PC-9 (cell line): ENCODE measurements around the gene PIK3CB. TPM values are rescaled to one million over a fixed set of nuclear protein-coding genes. Genes with fewer than 3 reads are reported as not detected.

Source experiments
- BruUV-seq: library from RNA; stranded (reverse); fragments of 400-500 nt; replicated peaks from 2 replicates; lab custom pipeline; 2021; lab: Mats Ljungman, UMichigan
- CTCF ChIA-PET: fragments of 300-600 bp; sonication (Branson Sonifier 250); formaldehyde crosslinking; loops from one replicate; lab custom pipeline; 2022; ENCODE audit warnings: antibody characterized with exemption; lab: Charles Lee
- POLR2A ChIA-PET: fragments of 300-600 bp; sonication (Branson Sonifier 250); formaldehyde crosslinking; loops from one replicate; lab custom pipeline; 2022; ENCODE audit warnings: antibody characterized with exemption; ENCODE audit not compliant: unreplicated experiment; lab: Charles Lee
- DNase-seq, 2 experiments: peaks; one replicate each; pipeline versions ENCODE4 v3.0.0 to v3.0.0-alpha.2; 2015 to 2022; ENCODE audit warnings: mixed read lengths in 1 of 2
- H2AFZ ChIP-seq: fragments of 200-600 bp; sonication (generic); 2 replicates; pipeline ENCODE4 v1.8.1; 2017; ENCODE audit warnings: antibody characterized with exemption
- H3F3A ChIP-seq: fragments of 200-600 bp; sonication (generic); 2 replicates; pipeline ENCODE4 v1.8.1; 2017; ENCODE audit warnings: antibody characterized with exemption, mild to moderate bottlenecking, low read depth; ENCODE audit not compliant: insufficient read depth
- H3K27ac ChIP-seq: fragments of 200-600 bp; sonication (generic); 2 replicates; pipeline ENCODE4 v1.6.1; 2016; ENCODE audit warnings: mixed run types
- H3K27me3 ChIP-seq: fragments of 200-600 bp; sonication (generic); 2 replicates; pipeline ENCODE4 v1.6.1; 2016; ENCODE audit warnings: low read depth, mixed run types; ENCODE audit not compliant: insufficient read depth
- H3K36me3 ChIP-seq: fragments of 200-600 bp; sonication (generic); 2 replicates; pipeline ENCODE4 v1.6.1; 2016; ENCODE audit warnings: low read depth, mixed run types
- H3K4me1 ChIP-seq: fragments of 200-600 bp; sonication (generic); replicated peaks from 2 replicates; pipeline ENCODE4 v1.6.1; 2016; ENCODE audit warnings: mixed run types; ENCODE audit not compliant: insufficient read depth
- H3K4me2 ChIP-seq: fragments of 200-600 bp; sonication (generic); 2 replicates; pipeline ENCODE4 v1.6.1; 2017; ENCODE audit warnings: mixed run types
- H3K4me3 ChIP-seq: fragments of 200-600 bp; sonication (generic); 2 replicates; pipeline ENCODE4 v1.6.1; 2016; ENCODE audit warnings: mixed run types
- H3K79me2 ChIP-seq: fragments of 200-600 bp; sonication (generic); 2 replicates; pipeline ENCODE4 v1.6.1; 2017; ENCODE audit warnings: low read depth, mixed run types
- H3K9me2 ChIP-seq: fragments of 200-600 bp; sonication (generic); 2 replicates; pipeline ENCODE4 v1.8.1; 2017; ENCODE audit warnings: mild to moderate bottlenecking; ENCODE audit not compliant: insufficient read depth
- H3K9me3 ChIP-seq: fragments of 200-600 bp; sonication (generic); 2 replicates; pipeline ENCODE4 v1.8.1; 2016; ENCODE audit warnings: low read depth; ENCODE audit not compliant: insufficient read depth
- H4K20me1 ChIP-seq: fragments of 200-600 bp; sonication (generic); 2 replicates; pipeline ENCODE4 v1.8.1; 2017; ENCODE audit not compliant: insufficient read depth
- EZH2 ChIP-seq: fragments of 200-600 bp; sonication (generic); IDR thresholded peaks from 2 replicates; pipeline ENCODE4 v1.8.0; 2017; ENCODE audit warnings: antibody characterized with exemption, low read depth
- intact Hi-C: fragments of 100-400 bp; cut with micrococcal nuclease; formaldehyde crosslinking; loops from one replicate; pipeline ENCODE4 v1.10.0; 2022; ENCODE audit not compliant: unreplicated experiment
- total RNA-seq: library from RNA; stranded (reverse); gene quantifications from 2 replicates; pipeline ENCODE4 v1.2.3, GENCODE V29; 2021
- TF ChIP-seq, protein P1 (sequence below): fragments of 200-600 bp; sonication (generic); conservative IDR thresholded peaks from 2 replicates; pipeline ENCODE4 v1.6.1; 2017; ENCODE audit warnings: mixed run types, antibody characterized with exemption, mild to moderate bottlenecking, moderate library complexity

Gene PIK3CB
- total RNA-seq, 1 experiment from 2014 or later = 47.8 TPM

DNA sequence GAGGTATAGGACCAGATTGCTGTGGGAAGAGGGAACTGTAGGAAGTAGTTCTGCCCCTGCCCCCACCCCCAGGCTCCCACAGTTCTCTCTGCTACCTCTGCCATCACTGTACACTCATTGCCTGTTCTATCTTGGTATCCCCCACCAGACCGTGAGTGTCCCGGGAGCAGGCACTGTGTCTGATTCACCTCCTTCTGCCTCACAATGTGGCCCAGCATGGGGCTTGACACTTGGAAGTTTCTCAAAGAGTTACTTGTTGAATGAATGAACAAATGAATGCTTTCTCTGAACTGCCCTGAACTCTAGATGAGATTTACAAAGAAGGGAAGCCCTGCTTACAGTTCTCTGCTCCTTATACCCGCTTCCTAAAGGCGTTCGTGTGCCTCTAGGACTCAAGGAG, 27.1 kb upstream of the PIK3CB start:
- Histone ChIP-seq H3K4me3 (no peak overlapping the region), H3K79me2 (no peaks in the 10 kb centered on the region), H3K9me3 (no peaks in the 10 kb centered on the region), H3K9me2 (no peaks in the 10 kb centered on the region), H3K27me3 (no peaks in the 10 kb centered on the region), H3K36me3 (no peaks in the 10 kb centered on the region), H3F3A (peaks cover 34% of the 10 kb centered on the region), H3K4me1 (peaks cover 35% of the 10 kb centered on the region), H2AFZ (peak overlapping the region; percentile 75; the same call in 1 of the 2 replicates), H3K27ac (peak overlapping the region; percentile 100), H3K4me2 (peak overlapping the region; percentile 78), H4K20me1 (no peaks in the 10 kb centered on the region)
- no TSS peak for BruUV-seq
- DNase-seq = no peak
- CTCF ChIA-PET = interaction anchor here (0.6 to 0.7 kb wide), 2 partner anchors 28 to 54 kb away, joined by 3 read pairs; no protein-coding TSS in a partner anchor
- intact Hi-C loops = no loop called here
- POLR2A ChIA-PET = no interaction called here
- TF ChIP-seq, protein P1, sequence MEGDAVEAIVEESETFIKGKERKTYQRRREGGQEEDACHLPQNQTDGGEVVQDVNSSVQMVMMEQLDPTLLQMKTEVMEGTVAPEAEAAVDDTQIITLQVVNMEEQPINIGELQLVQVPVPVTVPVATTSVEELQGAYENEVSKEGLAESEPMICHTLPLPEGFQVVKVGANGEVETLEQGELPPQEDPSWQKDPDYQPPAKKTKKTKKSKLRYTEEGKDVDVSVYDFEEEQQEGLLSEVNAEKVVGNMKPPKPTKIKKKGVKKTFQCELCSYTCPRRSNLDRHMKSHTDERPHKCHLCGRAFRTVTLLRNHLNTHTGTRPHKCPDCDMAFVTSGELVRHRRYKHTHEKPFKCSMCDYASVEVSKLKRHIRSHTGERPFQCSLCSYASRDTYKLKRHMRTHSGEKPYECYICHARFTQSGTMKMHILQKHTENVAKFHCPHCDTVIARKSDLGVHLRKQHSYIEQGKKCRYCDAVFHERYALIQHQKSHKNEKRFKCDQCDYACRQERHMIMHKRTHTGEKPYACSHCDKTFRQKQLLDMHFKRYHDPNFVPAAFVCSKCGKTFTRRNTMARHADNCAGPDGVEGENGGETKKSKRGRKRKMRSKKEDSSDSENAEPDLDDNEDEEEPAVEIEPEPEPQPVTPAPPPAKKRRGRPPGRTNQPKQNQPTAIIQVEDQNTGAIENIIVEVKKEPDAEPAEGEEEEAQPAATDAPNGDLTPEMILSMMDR = no peak
- no peak for TF ChIP-seq EZH2

DNA sequence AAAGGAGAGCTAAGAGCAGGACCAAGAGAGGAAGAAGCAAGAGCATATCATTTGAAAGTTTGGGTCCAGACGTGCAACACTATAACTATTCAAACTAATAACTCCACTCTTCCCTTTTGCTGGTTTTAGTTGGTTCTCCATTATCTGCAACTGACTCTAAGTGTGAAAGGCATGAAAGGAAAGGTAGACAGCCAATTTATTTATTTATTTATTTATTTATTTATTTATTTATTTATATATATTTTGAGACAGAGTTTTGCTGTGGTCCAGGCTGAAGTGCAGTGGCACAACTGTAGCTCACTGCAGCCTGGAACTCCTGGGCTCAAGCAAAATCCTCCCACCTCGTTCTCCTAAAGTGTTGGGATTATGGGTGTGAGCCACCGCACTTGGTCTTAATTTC, 22.1 kb upstream of the PIK3CB start:
- Histone ChIP-seq H3K4me2 (no peak overlapping the region), H3K36me3 (no peaks in the 10 kb centered on the region), H3K4me3 (no peak overlapping the region), H3K27ac (no peak overlapping the region), H3K9me3 (no peaks in the 10 kb centered on the region), H3K79me2 (no peaks in the 10 kb centered on the region), H3F3A (peaks cover 5% of the 10 kb centered on the region; the same call in 1 of the 2 replicates), H3K9me2 (no peaks in the 10 kb centered on the region), H3K4me1 (peaks cover 8% of the 10 kb centered on the region), H2AFZ (no peak overlapping the region), H3K27me3 (no peaks in the 10 kb centered on the region), H4K20me1 (no peaks in the 10 kb centered on the region)
- ChIA-PET CTCF (interaction anchor here (0.7 kb wide), 1 partner anchor 50 kb away, joined by 19 read pairs; no protein-coding TSS in a partner anchor), POLR2A (no interaction called here)
- DNase-seq = no peak
- BruUV-seq = no TSS peak
- no peak for TF ChIP-seq EZH2
- TF ChIP-seq, protein P1 = no peak
- intact Hi-C loops = no loop called here

DNA sequence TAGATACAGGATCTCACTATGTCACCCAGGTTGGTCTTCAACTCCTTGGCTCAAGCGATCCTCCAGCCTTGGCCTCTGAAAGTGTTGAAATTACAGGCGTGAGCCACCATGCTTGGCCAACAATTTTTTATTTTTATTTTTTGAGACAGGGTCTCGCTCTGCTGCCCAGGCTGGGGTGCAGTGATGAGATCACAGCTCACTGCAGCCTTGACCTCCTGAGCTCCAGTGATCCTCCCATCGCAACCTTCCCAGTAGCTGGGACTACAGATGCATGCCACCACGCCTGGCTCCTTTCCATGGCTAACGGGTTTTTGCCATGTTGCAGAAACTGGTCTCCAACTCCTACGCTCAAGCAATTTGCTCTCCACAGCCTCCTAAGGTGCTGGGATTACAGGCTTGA, 20.2 kb upstream of the PIK3CB start:
- Histone ChIP-seq H3F3A (no peaks in the 10 kb centered on the region), H3K27ac (no peak overlapping the region), H3K4me2 (no peak overlapping the region), H3K4me1 (no peaks in the 10 kb centered on the region), H3K79me2 (no peaks in the 10 kb centered on the region), H3K9me2 (no peaks in the 10 kb centered on the region), H3K36me3 (no peaks in the 10 kb centered on the region), H2AFZ (no peak overlapping the region), H3K4me3 (no peak overlapping the region), H3K9me3 (no peaks in the 10 kb centered on the region), H4K20me1 (no peaks in the 10 kb centered on the region), H3K27me3 (no peaks in the 10 kb centered on the region)
- DNase-seq = no peak
- intact Hi-C loops = no loop called here
- POLR2A ChIA-PET = no interaction called here
- BruUV-seq = no TSS peak
- CTCF ChIA-PET = interaction anchor here (0.7 kb wide), 1 partner anchor 104 kb away, joined by 6 read pairs; no protein-coding TSS in a partner anchor
- TF ChIP-seq, protein P1 = no peak
- no peak for TF ChIP-seq EZH2
